Choroid plexus epithelial cell (primary cell): ENCODE results near the gene NUAK1.

Experiments
- DNase-seq: peaks from one replicate; pipeline ENCODE4 v3.0.0-alpha.2; 2010; ENCODE audit warnings: low read depth
- H3K4me3 ChIP-seq: 2 replicates; pipeline ENCODE4 v1.5.1; 2011; ENCODE audit warnings: low read depth, mild to moderate bottlenecking, control low read depth, low read length, moderate library complexity
- CTCF ChIP-seq: conservative IDR thresholded peaks from 2 replicates; pipeline ENCODE4 v1.5.1; 2011; ENCODE audit warnings: low read depth, mild to moderate bottlenecking, control low read depth, inconsistent platforms, low read length, moderate library complexity

The NUAK1 gene

GRCh38 chr12:106136263-106136662 is 2.5 kb downstream of the NUAK1 start:
- peak overlapping the region; percentile 78 for H3K4me3 ChIP-seq
- peak; percentile 84 for TF ChIP-seq CTCF
- peak; percentile 92 for DNase-seq

GRCh38 chr12:106135781-106136180 is 3.0 kb downstream of the NUAK1 start:
- TF ChIP-seq CTCF = no peak
- peak overlapping the region; percentile 78 for H3K4me3 ChIP-seq
- peak; percentile 76 for DNase-seq

GRCh38 chr12:106135075-106135474 is 3.7 kb downstream of the NUAK1 start:
- H3K4me3 ChIP-seq = no peak overlapping the region
- no peak for TF ChIP-seq CTCF
- DNase-seq = peak; percentile 73

- no peak for TF ChIP-seq CTCF
- DNase-seq = no peak
- no peak overlapping the region for H3K4me3 ChIP-seq
These were observed 4.3 kb downstream of the NUAK1 start for GRCh38 chr12:106134294-106134949.

- DNase-seq = no peak
- H3K4me3 ChIP-seq = no peak overlapping the region
- TF ChIP-seq CTCF = no peak
These were observed 5.3 kb downstream of the NUAK1 start for GRCh38 chr12:106133136-106134087.

GRCh38 chr12:106132175-106133135 is 6.3 kb downstream of the NUAK1 start:
- H3K4me3 ChIP-seq = no peak overlapping the region
- TF ChIP-seq CTCF = no peak
- no peak for DNase-seq
